ENCODE data around the gene MYRIP.

MYRIP gene

DNA sequence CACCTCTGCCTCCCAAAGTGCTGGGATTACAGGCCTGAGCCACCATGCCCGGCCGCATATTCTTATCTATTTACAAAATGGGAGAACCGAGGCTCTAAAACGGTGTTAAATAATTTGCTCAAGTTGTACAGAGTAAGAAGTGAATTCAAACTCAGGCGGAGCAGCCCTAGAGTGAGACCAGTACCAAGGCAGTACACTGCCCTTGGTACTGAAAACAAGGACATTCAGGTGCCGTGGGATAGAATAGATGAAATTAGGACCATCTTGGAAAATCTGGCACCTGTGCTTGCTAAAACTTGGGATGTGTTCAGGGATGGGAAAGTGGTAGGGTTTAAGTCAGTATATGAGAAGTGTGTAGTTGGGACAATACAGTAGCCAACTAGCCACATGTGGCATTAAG, 100.7 kb downstream of the MYRIP start:
- no peak for DNase-seq

DNA sequence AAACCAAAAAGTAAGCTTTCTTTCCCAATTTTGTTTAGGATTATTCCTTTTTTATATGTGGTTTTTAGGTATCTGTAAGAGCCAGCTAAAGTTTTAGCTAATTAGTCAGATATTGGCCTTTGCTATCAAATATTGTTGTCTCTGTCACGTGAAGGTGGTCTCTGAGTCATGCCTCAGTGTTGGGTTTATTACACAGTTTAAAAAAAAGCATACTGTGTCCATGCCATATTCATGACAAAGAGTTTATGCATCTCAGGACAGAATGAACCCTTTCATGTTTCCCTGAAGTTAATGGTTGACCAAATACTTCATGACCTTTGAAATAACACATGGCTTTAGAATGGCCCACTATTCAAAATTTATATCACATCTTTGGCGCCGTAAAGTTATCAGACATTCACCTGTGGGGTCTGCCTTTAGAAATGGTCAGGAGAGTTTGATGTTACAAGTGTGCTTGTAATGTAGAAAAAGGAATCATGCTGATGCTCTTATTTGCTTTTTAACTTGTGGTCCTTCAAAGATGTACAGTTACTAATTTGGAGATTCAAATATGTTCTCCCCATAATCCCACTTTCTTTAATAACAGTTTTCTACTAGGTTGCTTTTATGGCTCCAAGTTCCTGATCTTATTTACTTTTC, 101.5 kb downstream of the MYRIP start:
- DNase-seq, result no peak

DNA sequence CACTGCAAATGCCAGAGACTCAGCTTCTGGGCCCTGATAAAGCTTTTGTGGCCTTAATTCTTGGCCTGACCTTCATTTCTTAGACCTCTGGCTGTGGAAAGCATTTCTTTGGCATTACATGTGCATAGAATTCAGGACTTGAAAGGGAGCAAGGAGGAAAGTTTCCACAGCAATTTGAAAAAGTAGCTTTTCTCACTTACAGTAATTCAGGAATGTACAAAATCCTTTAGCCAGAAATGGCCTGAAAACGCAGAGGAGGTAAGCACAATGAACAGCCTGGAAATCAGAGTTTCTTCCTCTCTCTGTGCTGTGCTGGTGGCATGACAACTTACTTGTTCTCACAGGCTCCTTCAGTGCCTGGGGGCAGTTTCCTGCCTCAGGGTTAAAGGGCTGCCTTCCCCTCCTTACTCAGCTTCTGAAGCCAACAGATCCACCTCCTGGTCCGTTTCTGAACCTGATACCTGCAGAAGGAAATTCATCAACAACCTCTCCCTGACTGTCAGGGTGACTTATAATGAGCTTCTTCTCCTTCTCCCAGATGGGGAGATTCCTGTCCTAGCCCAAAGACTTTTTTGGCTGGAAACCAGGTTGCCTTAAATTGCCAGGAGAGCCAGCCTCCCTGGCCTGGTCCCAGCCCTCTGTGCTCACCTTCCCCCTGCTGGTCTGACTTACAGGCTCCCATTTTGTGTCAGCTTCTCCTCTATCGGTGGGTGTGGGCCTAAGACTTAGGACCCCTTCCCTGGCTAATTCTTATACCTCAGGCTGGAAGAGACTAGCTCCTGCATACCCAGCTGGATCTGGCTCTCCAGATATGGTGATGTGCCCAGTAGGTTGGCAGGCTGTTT, 102.3 kb downstream of the MYRIP start:
- DNase-seq, result no peak

DNA sequence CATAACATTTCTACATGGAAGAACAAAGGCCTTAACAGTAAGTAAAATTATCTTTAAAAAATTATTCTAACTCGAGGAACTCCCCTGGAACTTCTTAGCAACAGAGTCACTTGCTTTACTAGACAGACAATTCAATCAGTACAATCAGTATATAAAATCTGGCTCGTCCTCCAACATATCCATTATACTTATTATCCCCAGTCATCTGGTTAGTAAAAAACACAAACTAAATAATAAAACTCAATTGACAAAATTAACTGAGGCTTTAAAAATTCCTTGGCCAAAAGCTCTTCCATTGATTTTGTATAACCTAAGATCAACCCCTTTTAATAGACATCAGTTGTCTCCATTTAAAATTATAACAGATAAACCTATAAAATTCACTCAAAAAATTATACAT, 105.6 kb downstream of the MYRIP start:
- no peak for DNase-seq

DNA sequence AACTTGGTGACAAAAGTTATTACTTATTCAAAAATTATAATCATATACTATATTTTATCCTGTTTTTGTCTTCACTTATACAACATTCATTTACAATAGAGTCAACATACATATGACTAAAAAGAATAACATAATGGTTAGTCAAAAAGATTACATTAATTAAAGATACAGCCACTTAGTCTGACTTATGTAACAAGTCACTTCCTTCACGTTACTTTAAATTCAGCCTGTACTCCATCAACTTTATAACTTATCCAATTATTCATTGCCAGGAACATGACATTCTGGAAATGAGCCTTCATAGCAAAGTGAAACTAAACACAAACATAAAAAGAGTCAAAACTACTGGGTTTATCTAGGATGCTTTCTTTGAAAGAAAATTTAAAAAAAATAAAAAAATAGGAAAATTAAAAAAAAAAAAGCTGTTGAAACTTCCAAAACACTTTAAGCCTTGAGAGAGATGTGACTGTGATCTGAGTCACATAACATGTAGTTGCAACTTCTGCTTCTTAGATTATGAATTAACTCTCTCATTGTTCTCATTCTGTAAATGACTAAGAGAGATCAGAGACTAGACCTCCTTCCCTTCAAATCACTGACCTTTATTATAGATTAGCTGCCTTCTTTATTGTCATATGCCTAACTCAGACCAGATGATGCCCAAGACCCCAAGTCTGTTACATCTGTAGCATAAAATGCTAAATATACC, 107.8 kb downstream of the MYRIP start:
- no peak for DNase-seq

DNA sequence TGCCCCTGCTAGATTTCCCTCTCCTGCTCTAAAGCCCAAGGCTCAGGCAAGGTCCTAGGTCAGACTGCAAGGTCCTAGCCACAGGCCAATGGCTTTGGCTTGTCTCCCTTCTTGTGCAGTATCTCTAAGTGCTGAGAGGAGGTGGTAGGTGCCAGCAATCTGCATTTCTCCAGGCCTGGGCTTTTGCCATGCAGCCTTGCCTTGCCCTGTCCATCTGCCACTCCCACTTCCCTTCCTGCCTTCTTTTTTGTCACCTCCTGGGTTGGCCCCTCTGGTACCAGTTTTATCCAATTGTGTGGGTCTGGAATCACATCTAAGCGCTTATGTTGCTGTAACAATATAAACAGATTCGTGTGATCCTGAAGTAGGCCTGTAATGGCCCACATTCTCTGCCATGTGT, 109.9 kb downstream of the MYRIP start:
- no peak for DNase-seq

DNA sequence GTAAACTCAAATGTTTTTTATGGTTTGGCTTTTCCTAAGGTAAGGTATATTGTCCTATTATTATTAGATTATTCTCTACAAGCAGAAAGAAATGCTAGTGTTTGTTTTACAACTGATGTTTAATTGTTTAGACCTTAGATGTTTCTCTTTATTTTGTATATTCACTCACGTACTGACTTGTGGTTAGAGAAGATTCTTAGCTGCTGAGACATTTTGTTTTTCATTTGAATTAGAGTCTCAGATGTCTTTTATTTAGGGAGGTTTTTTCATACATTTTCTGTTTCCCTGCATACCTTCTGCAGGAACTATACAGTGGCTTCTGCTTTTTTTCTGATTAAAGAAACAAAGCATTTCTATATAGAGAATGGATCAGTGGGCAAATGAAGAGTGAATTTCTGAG, 110.9 kb downstream of the MYRIP start:
- DNase-seq, result no peak

DNA sequence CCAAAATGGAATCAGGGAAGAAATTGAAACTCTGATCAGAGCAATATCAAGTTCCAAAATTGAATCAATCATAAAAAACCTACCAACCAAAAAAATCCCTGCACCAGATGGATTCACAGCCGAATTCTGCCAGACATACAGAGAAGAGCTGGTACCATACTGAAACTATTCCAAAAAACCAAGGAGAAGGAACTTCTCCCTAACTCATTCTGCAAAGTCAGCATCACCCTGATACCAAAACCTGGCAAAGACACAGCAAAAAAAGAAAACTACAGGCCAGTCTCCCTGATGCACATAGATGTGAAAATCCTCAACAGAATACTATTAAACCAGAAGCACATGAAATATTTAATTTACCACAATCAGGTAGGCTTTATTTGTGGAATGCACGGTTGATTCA, 118.1 kb downstream of the MYRIP start:
- no peak for DNase-seq

DNA sequence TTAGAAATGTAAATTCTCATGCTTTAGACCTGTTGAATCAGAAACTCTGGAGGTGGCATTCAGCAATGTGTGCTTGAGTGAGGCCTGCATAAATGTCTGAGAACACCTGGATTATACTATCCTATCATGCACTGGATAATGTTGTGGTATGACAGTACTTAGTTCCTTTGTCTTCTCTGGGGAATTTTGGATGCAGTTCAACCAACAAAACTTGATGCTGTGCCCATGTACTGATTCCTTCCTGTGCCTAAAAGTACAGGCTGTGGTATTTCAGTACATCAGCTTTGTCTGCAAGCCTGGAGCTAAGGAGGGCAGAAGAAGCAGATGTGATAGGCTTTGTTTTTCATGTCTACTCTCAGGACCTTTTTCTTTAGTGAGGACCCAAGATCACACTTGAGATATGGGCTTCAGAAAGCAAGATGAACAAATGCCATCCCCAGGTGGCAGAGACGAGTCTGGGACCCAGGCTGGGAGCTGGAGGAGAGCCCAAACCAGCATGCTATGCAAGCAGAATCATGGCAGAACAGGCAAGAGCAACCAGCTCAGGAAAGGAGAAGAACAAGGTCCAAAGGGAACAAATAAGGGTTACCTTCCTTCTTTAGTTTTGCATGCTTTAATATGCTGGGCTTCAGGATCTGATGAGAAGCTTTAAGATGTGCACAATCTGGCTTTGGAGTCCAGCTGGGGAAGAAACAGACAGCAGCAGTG, 124.7 kb downstream of the MYRIP start:
- DNase-seq, result no peak

DNA sequence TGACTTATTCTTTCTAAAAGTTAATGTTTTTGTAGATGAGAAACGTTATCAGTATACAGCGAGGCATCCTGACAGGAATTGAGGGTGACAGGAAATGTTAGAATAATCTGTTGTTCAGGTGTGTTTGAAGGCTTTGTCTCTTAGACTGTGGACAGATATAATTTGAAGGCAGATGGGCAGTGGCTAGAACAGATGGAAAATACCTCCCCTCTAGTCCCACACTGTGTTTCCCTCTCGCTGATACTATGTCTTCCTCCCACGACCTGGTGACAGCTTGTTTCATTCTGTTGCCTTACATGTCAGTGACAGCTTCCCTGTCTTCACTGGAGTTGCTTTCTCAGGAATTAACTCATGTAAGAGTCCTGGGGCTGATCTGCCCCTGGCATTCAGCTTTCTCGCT, 125.3 kb downstream of the MYRIP start:
- no peak for DNase-seq

DNA sequence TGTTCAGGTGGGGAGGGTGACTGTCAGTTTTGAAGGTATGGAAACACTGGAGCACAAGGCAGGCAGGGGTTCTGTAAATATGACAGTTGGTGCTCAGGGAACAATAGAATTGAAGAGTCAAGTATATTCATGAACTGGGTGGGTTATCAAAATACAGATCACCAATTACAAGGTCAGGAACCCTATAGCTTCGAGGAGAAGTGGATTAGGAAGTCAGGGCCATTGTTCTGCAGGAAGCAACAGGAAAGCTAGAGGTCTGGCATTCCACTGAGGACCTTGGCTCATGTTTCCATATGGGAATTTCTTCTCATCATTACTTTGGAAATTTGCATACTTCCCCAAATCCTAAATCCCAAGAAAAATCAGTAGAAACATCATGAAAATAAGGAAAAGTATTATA, 125.9 kb downstream of the MYRIP start:
- DNase-seq, result no peak

DNA sequence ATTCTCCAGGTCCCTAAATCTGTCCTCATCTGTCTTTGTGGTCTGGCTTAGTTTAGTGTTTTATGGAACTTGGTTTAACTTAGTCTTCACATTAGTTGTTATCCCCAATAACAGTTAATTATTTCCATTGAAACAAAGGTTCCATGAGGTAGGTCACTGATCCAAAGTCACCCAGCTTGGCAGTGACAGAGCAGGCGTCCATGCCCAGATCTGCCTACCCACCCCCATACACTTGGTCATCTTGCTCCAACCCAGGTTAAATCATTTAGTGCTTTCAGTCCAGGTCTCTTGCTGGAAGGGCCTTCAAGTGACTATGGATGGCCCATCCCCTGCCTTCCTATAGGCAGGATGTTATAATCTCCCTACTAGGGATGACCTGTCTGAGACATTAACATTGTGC, 127.4 kb downstream of the MYRIP start:
- no peak for DNase-seq

DNA sequence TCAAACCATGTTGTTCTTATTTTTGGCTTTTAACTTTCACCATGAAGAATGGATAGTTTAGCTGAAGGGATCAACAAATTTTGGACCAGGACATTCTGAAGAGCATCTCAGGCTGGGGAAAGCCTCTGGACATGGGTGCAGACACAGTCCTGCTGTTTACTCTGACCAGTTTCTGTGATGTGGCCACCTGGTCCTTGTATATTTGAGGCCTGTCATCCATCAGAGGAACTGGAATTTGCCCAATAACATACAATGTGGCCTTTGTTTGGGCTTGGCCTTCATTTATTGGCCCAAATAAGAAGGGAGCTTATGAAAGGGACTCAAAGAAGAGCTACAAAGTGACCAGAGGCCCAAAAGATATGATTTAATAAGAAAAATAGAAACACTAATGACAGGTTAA, 127.9 kb downstream of the MYRIP start:
- DNase-seq, result no peak

DNA sequence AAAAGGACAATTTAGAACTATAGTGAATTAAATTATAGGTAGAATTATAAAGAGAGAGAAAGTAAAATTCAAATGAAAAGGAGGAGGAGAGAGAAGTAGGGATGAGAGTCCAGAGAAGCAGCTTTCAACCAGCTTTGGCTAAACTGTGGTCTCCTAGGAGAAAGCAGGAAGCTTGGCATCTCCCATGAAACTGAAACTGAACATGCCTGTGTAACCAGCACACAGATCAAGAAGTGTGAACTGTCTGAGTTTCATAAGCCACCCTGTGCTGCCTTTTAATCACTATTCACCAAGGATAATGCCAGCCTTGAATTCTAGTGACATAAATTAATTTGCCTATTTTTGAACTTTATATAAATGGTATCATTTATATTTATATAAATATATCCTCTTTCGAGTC, 128.5 kb downstream of the MYRIP start:
- DNase-seq, result no peak

DNA sequence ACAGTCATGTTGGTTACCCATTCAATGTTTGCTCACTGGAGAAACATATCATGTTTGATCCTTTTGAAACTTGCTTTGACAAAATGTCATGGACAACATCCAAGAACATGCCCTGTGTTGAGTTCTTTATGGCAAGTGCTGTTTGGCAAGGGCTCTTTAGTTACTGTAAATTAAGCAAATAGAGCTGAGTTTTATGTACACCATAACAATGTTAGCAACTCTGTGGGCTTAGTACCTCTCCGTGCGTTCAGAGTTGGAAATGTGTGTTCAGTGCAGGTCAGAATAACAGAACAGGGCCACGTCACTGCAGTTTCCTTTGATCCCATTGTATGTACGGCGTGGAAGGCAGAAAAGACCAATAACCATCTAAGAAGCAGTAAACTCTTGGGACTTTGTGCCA, 132.5 kb downstream of the MYRIP start:
- DNase-seq, result no peak

DNA sequence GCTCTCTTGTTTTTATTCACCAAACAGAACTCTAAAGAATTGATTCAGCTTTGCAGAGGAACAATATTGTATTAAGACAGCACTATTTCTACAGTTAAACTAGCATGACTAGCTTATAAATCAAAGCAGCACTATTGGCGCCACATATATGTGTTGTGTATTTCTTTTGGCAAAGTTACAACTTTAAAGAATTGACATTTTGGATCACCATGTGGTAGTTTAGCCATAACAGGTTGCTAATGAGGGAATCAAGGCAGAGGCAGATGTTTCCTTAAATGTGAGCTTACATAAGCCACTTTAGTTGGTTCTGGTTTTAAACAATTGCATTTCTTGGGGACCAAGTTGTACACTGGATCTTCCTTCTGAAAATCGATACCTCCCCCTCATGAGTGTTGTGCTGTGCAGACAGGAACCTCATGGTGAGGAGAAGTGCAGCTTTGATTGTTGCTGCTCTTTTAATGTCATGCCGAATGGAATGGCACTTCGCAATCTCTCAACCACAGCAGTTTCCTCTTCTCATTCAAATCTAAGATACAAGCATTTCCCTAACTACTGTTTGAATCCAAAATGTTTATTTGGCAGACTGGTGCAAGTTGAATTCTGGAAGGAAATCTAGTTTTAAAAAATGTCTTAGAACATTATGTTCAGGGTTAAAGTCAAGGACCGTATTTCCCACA, 151.2 kb downstream of the MYRIP start:
- no peak for DNase-seq

DNA sequence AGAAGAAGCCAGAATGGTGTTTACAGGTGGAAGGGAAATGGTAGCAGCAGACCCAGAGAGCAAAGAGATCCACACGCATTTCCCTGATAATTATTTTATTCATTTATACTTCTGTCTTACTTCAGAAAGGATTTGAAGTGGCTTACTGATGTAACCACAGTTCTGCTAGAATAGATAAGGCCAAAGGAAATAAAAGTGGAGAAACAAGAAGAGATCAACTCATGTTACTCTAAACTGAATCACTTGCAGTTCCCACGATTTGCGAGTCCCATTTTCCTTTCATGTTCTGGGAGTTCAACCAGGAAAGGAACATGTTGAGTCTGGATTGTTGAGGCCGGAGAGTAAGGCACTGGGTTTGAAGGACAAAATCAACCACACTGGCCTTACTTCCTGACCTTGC, 151.8 kb downstream of the MYRIP start:
- no peak for DNase-seq

DNA sequence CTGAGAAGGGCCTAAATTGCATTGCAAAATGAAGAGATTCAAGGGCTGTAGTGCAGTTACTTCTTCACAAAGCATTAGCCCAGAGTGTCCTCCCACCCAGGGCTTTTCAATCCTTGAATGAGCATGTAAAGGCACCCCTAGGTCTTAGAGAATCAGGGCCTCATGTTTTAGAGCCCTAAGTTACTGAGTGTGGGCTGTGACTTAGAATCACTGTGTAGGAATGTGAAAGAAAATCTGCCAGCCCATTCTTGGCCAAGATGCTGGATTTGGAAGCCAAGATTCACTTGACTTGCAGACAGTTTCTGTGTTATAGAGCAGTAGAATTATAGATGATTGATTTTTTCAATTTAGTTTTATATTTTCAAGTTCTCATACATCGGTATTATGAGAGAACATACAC, 153.2 kb downstream of the MYRIP start:
- no peak for DNase-seq

DNA sequence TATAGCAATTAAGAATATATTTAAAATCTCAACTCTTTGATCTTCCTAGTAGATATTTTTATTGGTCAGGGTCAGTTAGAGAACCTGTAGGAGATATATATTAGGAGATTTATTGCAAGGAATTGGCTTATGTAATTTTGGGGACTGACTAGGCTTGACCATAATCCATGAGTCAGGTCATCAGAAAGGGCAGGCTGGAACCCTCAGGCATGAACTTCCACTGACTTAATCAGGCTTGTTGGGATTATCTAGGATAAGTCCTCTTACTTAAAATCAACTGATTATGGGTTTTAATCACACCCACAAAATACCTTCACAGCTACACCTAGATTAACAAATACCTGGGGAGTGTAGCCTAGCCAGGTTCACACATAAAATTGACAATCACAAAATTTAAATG, 156.1 kb downstream of the MYRIP start:
- DNase-seq, result no peak

DNA sequence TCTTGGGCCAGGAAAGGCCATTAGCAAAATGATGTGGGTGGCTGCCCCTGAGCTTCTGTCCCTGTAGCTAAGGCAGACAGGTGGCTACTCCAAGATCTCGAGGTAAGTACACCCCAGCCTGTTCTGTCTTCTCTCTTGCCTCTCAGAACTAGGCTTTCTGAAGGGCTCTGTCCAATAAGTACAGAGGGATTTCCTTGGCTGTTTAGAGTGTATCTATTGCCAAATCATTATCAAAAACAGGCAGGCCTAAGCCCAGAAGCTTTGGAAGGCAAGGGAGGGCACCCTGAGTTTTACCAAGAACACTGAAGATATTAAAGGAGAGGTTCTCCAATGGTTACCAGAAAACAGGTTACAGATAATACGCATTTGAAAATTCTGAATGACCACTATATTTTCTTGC, 156.6 kb downstream of the MYRIP start:
- no peak for DNase-seq

DNA sequence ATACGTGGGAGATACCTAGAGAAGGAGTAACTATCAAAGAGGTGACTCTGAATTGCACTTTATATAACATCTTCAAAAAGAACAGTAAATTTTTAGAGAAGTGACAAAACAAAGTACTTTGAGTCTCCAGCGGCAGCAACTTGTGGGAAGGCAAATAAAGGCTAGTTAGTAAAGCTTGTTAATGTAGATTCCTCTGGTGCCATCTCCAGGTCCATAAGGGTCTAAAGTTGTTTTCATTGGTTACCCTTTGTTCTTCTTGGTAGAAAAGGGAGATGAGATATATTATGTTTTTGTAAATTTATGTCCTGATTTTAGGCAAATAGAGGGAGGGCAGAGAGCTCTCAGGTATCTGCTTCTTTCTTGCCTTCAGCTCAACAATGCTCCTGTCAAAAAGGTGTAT, 161.6 kb downstream of the MYRIP start:
- DNase-seq, result no peak

DNA sequence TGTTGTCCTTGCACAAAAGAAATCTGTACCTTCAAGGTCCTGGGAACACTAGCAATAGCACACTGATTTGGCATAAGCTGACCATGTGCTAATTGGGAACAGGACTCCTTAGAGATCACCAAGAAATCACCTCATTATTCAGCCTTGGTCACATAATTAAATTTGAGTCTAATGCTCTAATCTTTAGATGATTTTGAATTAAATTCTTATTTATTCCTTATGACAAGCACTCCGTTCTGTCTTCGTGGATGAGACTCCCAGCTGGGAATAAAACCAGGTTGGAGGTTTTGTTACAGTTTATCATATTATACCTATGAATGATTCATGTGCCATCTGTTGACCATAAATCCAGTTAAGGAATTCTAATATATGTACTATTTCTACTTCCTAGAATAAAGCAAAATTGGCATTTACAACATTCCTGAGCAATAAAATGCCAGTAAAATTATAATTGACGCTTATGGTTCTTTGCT, 162.2 kb downstream of the MYRIP start:
- DNase-seq, result no peak

DNA sequence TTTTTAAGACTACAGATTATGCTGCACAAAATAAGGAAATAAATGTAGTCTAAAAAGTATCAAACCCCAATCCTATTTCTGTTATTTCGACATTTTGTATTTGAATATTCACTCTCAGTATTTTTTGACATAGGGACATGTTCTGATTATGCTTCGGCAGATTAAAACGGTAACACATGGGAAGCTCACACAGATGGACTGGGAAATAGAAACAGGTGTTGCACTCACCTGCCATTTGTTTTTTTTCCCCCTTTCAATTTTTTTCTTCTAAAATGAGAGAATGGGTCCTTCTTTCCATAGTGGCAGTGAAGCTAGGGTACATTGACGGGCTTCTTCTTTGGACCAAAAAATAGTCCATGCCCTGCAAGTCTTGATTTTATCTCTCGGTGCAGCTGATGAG, 163.1 kb downstream of the MYRIP start:
- DNase-seq, result no peak
